GM19099 (cell line): ENCODE measurements around the gene PLD3.

Experiments
- POLR2A ChIP-seq: IDR thresholded peaks from 3 replicates; pipeline ENCODE4 v1.6.1; 2011; ENCODE audit warnings: low read depth; ENCODE audit not compliant: insufficient read length; ENCODE audit errors: extremely low read depth

The PLD3 gene

GRCh38 chr19:40411125-40411842 lies 62.8 kb downstream of the PLD3 start:
- peak; percentile 24 for TF ChIP-seq POLR2A

DNA sequence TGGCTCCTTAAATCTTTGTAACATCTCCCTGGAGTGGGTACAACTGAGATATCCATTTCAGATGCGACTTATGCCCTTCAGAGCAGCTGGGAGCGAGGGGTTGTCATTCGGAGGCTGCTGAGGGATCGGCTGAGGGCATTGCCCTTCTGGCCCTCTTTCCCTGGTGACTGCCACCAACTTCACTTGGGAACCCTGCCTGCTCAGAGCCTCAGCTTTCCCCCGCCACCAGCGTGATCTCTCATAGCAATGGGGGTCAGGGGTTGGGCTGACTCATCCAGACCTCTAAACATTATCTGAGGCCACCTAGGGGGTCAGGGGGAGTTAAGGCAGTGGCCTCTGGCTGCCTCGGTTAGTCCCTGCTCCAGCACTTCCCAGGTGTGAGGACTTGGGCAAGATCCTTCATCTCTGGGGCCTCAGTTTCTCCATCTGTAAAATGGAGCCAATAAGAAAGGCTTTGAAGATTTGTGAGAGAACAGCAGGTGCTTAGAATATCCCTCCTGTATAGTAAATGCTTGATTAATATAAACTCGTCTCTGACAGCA lies 63.5 kb downstream of the PLD3 start:
- no peak for TF ChIP-seq POLR2A

- no peak for TF ChIP-seq POLR2A
Observed at GRCh38 chr19:40412866-40413265, 64.4 kb downstream of the PLD3 start.

GRCh38 chr19:40413291-40413845 lies 64.9 kb downstream of the PLD3 start, which contains the start of gene PRX:
Gene PRX, minus strand, starts transcription at chr19:40413378. Its CDS starts 5,446 bp downstream, at chr19:40407932.
- no peak for TF ChIP-seq POLR2A

- no peak for TF ChIP-seq POLR2A
Observed at GRCh38 chr19:40414542-40415535, 66.3 kb downstream of the PLD3 start.

DNA sequence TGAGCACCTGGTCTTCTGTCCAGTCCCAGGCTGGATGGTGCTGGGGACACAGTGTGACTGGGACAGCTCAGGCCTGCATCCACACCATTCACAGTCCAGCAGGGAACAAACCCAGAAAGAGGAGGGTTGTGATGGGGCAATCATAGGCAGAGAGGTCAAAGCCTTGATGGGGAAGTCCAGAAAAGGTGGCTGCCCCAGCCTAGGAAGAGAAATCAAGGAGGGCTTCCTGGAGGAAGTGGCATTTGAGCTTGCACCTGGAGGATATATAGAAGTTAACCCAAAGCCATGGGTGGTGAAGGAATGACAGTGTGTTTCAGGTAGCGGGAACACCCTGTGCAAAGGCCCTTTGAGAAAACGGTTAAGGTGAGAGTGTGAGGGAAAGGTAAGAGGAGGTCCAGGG lies 67.3 kb downstream of the PLD3 start:
- TF ChIP-seq POLR2A: no peak

DNA sequence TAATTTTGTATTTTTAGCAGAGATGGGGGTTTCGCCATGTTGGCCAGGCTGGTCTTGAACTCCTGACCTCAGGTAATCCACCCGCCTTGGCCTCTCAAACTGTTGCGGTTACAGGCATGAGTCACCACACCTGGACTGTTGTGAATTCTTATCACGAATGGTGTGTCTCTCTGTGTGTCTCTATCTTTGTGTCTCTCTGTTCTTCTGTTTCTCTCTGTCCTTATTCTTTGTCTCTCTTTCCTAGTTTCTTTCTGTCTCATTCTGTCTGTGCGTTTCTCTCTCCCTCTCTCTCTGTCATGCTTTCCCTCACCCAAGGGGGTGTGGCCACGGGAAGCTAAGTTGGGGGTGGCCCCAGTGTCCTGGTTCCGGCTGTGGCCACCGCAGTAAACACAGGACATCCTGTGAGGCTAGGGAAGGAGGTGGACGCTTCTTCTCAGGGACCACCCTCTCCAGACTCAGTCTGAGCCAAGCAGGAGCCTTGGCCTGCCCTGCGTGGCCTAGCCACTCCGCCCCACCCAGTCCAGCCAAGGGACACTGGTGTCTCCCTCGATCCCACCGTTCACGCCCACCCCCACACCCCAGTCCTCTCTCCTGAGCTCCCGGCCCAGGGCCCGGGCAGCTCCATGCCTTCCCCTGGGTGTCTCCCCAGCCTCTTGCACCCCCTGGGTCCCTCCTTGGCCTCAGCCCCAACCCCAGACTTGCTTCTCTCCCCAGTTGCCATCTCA lies 68.6 kb downstream of the PLD3 start:
- TF ChIP-seq POLR2A: no peak

GRCh38 chr19:40417643-40417981 lies 69.1 kb downstream of the PLD3 start:
- TF ChIP-seq POLR2A: no peak

- TF ChIP-seq POLR2A: no peak
Observed at GRCh38 chr19:40418040-40418439, 69.5 kb downstream of the PLD3 start.

DNA sequence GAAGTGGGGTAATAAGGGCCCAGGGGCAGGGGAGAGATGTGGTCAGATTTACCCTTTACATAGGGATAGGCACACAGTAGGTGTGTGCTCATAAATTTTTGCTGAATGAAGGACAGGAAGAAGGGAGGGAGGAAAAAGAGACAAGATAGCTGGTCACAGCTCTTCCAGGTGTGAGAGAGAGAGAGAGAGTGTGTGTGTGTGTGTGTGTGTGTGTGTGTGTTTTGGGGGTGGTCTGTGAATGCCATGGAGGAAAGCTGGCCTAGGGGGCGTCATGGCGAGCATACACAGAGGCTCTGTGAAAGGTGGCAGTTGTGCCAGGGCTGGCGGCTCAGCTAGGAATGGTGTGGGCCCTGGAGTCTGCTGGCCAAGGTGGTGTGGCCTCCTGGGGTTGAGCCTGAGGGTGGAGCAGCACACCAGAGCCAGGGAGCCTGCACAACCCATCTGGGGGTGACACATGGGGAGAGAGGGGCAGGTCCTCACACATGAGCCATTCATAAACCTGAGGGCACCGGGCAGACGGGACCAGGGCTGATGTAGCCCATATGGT lies 70.6 kb downstream of the PLD3 start:
- TF ChIP-seq POLR2A: no peak

DNA sequence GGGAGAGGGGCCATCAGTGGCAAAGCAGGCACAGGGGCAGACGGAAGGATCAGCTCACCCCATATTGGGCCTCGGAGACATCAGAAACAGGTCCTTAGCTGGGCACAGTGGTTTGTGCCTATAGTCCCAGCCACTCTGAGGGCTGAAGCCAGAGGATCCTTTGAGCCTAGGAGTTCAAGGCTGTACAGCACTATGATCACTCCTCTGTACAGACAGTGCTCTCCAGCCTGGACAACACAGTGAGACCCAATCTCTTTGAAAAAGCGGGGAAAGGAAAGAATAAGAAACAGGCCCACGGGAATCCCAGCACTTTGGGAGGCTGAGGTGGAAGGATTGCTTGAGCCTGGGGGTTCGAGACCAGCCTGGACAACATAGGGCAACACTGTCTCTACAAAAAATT lies 71.3 kb downstream of the PLD3 start:
- TF ChIP-seq POLR2A: no peak

GRCh38 chr19:40420451-40420765 lies 71.9 kb downstream of the PLD3 start:
- TF ChIP-seq POLR2A: no peak

GRCh38 chr19:40420766-40421765 lies 72.6 kb downstream of the PLD3 start:
- TF ChIP-seq POLR2A: peak; percentile 84

- no peak for TF ChIP-seq POLR2A
Observed at GRCh38 chr19:40421993-40422747, 73.7 kb downstream of the PLD3 start.
